ENCODE data around the gene KCNV2.

KCNV2 gene

DNA sequence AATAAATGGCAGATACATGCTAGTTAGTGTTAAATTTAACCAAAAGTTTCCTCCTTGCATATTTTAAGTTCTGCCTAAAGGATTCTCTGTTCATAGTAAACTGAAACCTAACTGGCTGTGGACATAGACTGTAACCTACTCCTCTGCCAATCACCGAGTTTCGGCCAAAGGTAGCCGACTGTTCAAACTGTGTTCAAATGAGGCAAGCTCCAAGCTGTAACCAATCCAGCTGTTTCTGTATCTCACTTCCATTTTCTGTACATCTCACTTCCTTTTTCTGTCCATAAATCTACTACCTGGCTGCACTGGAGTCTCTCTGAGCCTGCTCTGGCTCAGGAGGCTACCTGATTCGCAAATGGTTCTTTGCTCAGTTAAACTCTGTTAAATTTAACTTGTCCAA is 44.1 kb downstream of the KCNV2 start:
- no peak for DNase-seq

- no peak for DNase-seq
These were observed 47.0 kb downstream of the KCNV2 start for GRCh38 chr9:2764353-2764752.

DNA sequence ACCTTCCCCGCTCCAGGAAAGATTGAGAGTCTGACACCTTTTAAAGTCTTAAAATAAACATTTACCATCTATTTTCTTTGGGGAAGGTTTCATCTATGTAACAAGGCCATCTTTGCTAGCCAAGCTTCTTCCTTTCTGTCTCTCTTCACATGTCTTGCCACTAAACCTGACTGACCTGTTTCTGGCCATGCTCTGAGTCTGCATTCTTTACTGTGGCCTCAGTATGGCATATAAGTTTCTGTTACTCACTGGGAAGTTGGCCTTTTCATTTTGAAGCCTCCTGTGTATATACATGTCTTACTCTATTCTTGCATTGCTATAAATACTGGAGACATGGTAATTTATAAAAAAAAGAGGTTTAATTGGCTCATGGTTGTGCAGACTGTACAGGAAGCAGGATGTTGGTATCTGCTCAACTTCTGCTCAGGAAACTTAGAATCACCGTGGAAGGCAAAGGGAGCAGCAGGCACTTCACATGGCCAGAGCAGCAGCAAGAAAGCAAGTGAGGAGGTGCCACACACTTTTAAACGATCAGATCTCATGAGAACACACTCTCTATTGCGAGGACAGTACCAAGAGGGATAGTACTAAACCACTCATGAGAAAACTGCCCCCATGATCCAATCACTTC is 48.1 kb downstream of the KCNV2 start:
- DNase-seq = no peak

DNA sequence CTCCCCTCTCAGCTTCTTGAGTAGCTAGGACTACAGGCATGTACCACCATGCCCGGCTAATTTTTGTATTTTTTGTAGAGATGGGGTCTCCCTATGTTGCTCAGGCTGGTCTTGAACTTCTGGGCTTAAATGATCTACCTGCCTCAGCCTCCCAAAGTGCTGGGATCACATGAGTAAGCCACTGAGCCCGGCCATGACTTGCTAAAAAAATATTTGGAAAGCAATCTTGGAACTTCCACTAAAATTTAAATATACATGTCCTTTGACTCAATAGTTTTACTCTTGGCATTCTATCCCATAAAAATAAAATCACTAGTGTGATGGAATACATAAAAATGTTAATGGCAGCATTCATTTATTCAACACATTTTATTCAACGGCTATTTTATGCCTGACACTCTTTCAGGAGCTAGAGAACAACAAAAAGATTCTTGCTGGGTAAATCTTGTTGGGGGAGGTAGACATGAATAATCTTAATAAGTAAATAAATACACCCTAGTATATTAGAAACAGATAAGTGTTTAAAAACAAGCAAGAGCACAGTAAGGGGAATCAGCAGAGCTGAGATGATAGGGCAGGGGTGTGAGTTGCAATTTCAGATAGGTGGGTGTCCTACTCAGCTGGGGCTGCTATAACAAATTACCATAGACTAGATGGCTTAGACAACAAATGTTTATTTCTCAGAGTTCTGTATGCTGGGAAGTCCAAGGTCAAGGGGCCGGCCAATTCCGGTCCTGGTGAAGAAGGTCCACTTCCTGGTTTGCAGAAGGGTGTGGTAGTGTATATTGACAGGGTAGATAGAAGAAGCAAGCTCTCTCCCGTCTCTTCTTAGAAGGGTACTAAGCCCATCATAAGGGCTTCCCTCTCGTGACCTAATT is 50.7 kb downstream of the KCNV2 start:
- no peak for DNase-seq

DNA sequence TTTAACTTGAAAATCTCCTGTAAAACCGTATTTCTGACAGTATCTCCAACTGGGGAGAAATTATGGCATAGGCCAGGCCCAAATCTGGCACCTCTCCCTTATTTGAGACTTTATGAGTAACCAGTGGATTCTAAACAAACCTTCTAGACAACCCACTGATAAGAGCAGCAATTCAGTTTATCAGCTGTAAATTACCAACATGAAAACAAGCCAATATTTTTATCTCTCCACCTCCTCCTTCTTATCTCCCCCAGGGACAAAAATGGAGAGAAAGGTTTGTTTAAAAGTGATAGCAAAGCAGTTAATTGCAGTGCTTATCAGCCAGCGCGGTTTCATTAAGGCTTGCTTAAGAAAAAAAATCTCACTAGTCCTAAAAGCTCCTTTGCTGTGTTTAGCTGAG is 53.8 kb downstream of the KCNV2 start:
- DNase-seq = no peak

- DNase-seq = no peak
These were observed 54.4 kb downstream of the KCNV2 start for GRCh38 chr9:2771661-2772060.

- no peak for DNase-seq
These were observed 60.1 kb downstream of the KCNV2 start for GRCh38 chr9:2777454-2777853.

DNA sequence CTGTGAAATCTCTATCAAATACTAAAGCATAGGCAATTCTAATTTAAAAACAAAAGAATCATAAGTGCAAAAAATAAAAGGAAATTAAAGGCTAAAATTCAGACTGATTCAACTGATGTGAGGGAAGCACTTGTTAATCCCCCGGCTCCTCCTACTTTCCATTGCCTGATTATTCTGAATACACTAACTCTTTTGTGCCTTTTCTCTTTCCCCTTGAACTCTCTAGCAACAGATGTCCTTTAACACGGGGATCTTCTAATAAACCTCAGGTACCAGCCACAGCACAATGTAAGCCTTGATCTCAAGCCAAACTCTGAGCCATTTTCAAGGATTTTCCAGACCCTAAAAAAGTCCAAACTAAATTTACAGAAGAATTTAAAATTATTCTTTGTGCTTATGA is 61.5 kb downstream of the KCNV2 start:
- DNase-seq = no peak

Data from GOT3 (cell line).